Stimulated activated CD4-positive, alpha-beta T cell treated with anti-CD3 and anti-CD28 coated beads, Interleukin-4, amount 100 ng/mL, for 24 hours (primary cell): ENCODE measurements around the gene TCF3.
A peak's percentile ranks its signal among the peaks of the same experiment; 100 is the strongest.

ENCODE experiments used
- DNase-seq: peaks from one replicate; pipeline ENCODE4 v3.0.0-alpha.2; 2020

TCF3 gene

DNA sequence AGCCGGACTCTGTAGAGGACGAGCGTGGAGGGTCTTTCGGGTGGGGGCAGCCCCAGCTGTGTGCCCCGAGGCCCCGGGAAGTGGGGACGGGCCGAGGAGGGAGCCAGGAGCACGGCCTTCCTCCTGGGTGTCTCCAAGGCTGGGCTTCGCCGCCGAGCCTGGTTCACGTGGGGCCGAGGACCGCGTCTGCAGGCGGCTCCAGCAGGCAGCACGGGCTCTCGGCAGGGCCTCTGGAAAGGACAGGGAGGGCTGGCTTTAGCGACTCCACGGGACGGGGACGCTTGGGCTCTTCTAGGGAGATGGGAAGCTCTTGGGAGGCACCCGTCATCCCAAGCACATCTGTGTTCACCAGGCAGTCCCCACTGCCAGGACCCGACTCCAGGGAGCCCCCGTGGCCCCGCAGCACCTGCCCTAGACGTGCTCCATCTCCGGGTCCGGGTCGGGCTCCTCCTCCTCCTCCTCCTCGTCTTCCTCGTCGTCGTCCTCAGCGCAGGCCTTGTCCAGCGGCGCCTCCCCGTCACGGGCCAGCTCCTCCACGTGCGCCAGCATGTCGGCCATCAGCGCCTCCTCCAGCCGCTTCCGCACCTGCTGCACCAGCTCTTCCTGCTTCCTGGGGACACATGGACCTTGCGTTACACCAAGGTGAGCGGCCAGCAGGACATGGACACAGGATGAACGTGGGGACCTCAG is 74.3 kb downstream of the TCF3 start:
- no peak for DNase-seq

DNA sequence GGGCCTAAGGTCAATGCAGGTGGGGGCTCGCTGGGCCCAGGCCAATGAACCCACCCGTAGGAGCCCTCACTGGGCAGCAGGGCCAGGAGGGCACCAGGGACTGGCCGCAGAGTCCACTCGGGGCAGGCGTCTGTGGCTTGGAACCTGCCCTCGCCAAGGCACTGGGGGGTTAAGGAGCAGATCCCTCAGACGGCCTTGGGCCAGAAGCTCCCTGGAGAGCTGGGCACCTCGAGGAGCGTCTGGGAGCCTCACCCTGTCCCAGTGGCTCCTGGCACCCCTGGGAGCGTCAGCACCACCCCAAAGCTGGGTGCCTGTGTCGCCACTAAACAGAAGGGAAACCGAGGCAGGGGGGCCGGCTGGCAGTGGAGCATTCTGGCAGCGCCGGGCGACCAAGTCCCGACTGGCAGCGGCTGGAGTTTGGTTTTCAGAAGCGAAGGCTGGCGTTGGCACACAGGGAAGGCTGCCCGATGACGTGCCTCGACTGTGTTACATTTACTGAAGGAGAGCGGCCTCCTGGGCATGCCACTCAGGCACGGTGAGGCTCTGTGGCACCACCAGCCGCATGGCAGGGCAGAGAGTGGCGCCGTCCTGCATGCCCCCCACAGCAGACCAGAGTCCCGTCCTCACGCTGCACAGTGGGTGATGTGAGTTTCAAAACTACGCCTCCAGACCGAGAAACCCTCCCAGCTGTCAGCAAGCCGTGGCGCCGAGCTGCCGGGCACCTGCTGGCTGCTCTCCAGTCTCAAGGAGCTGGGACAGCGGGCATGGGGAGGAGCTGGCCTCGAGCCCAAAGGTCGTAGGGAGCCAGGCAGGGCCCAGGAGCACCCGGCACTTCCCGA is 75.1 kb downstream of the TCF3 start:
- no peak for DNase-seq

DNA sequence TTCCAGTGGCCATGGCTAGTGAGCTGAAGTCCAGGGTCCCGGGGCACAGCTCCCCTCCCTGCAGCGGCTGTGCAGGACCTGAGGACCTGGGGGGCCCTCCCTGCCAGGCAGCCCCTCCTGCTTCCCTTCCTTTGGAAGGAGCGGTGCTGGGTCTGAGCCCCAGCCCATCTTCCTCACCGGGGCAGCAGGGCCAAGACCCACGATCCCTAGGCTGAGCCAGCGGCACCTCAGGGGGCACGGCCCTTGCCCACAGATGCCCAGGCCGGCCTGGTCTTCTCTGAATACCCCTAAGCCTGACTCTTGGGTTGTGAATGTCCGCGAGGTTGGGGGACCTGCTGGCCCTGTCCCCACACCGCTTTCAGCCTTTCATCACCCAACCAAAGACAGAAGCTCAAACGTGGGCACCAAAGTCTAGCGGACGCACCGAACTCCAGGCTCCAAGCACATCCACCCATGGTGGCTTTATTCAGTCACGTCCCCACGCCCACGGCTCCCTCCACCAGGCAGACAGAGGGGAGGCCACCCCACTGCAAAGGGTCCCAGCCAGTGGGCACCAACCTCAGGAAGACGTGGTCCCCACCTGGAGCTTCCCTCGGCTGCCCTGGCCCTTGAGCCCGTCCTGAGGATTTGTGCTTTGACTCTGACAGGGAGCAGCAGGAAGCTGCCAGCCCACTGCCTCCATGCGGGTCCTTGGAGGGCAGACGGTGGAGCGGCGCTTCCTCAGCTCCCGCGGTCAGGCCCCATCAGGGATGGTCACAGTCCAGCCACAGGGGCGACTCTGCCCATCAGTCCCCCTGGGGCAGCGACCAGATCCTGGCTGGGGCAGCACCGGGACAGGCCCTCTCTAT is 75.9 kb downstream of the TCF3 start:
- DNase-seq: no peak

DNA sequence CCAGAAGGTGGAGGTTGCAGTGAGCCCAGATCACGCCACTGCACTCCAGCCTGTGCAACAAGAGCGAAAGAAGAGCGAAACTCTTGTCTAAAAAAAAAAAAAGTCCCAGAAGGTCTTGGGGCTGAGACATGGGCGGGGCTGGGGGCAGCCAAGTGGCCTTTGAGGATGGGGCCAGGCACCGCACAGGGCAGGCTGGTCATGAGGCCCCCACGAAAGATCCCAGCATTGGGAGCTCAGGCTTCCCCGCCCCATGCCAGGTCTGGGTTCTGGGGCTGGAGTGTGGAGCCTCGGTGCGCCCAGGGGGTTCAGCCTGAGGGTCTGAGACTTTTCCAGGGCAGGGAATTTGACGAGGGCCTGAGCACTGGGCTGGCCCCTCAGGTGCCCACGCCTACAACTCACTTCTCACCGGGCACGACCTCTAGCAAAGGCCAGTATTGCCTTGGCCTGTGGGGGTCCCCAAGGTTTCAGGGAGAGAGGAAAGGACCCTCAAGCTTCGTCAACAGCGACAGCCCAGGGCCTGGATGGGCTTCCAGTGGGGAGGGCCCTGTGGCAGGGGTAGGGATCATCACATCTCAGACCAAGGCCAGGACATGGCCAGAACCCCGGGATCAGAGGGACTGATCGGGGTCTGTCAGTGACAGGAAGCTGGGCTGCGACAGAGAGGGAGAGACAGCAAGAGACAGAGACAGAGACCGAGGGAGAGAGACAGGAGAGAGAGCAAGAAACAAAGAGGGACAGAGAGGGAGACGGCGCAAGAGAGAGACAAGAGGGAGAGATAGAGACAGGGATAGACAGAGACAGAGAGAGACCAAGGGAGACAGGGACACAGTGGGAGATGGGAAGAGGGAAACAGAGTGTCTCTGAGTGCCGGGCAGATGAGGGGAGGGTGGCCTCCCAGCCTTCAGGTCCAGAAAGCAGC is 76.8 kb downstream of the TCF3 start:
- no peak for DNase-seq

DNA sequence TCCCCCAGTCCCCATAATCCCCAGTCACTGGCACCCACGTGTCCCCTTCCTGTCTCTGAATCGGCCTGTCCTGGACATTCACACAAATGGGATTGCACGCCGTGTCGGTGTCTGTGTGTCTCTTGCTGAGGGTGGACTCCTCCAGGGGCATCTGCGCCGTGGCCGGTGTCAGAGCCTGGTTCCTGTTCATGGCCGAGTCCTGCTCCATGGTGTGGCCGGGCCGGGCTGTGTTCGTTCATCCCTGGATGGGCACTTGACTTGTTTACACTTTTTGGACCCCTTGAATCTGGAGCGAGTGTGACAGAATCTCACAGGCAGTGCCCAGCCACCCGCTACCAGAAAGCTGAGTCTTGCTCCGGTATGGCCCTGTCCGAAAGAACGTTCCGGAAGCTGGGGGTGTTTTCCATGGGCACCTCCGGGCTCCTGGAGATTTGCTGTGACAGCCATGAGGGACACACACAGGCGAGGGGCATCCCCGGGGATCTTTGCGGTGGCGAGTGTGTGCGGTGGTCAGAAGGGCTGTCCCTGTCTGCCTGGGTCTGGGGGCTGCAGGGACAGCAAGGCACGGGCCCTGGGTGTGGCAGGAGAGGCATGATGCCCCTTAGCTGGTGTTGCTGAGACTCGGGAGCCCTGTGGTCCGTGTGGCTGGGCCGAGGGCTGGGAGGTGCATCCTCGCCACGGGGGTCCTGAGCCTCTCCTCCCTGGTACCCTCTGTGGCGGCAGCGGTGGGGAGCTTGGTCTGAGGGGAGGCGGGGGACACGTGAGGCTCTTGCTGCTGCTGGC is 77.9 kb downstream of the TCF3 start:
- DNase-seq: no peak

DNA sequence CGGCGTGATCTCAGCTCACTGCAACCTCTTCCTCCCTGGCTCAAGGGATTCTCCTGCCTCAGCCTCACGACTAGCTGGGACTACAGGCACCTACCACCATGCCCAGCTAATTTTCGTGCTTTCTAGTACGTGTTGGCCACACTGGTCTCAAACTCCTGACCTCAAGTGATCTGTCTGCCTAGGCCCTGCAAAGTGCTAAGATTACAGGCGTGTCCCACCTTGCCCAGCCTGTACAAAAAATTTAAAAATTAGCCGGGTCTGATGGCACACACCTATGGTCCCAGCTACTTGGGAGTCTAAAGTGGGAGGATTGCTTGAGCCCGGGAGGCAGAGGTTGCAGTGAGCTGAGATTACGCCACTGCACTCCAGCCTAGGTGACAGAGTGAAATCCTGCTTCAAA is 79.6 kb downstream of the TCF3 start:
- DNase-seq: no peak

DNA sequence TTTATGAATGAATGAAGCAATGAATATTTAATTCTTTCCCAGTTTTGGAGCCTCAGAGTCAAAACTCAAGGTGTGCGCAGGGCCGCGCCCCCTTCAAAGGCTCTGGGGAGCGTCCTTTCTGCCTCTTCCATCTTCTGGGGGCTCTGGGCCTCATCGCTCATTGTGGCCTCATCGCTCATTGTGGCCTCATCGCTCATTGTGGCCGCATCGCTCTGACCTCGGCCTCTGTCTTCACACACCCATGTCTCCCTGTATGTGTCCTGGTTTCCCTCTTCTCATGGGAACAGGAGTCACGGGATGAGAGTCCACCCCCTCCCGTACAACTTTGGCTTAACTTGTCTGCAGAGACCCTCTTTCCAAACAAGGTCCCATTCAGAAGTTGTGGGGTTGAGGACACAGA is 81.1 kb downstream of the TCF3 start:
- DNase-seq: no peak

DNA sequence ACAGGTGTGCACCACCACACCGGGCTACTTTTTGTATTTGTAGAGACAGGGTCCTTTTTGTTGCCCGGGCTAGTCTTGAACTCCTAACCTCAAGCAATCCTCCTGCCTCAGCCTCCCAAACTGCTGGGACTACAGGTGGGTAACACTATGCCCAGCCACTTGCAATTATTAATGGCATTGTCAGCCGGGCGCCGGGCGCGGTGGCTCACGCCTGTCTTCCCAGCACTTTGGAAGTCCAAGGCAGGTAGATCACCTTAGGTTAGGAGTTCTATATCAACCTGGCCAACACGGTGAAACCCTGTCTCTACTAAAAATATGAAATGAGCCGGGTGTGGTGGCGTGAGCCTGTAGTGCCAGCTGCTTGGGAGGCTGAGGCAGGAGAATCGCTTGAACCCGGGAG is 81.6 kb downstream of the TCF3 start:
- no peak for DNase-seq

DNA sequence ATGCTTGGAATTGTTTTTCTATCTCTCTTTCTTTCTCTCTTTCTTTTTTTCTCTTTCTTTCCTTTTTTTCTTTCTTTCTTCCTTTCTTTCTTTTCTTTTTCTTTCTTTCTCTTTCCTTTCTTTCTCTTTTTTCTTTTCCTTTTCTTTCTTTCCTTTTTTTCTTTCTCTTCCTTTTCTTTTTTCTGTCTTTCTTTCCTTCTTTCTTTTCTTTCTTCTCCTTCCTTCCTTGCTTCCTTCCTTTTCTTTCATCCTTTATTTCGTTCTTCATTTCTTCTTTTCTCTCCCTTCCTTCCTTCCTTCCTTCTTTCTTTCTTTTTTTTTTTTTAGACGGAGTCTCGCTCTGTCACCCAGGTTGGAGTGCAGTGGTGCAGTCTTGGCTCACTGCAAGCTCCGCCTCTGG is 82.4 kb downstream of the TCF3 start:
- DNase-seq: no peak

DNA sequence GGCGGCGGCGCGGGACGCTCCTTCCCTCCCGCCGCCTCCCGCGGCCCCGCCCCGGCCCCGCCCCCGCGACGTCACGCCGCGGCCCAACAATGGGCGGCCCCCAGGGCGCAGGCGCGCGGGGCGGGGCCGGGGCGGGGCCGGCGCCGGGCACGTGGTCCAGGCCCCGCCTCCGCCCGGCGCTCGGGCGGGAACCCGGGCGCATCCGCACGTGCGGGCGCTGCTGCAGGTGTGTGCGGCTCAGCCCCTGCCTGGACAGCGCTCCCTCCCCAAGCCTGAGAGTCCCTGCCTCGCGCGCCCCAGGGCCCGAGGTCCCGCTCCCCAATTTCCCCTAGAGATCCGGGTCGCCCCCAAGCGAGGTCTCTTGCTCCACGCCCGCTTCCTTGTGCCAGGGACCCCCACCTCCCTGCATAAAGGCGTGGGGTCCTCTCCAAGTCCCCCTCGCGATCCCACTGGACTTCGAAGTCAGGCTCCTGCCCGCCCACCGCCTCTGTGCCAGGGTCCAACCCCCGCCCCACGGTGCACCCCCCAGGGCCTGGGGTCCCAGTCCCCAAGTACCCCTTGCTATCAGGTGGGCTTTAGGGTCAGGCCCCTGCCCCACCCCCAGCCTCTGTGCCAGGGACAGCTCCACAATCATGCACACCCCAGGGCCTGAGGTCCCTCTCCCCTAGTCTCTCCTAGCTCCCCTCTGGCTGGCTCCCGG is 83.9 kb downstream of the TCF3 start, which contains the start of gene MEX3D:
MEX3D (minus strand) TSS at position 6 of the 700 bp plus-strand sequence. CDS start 267 bp downstream, outside the sequence.
- DNase-seq: peak; percentile 77

DNA sequence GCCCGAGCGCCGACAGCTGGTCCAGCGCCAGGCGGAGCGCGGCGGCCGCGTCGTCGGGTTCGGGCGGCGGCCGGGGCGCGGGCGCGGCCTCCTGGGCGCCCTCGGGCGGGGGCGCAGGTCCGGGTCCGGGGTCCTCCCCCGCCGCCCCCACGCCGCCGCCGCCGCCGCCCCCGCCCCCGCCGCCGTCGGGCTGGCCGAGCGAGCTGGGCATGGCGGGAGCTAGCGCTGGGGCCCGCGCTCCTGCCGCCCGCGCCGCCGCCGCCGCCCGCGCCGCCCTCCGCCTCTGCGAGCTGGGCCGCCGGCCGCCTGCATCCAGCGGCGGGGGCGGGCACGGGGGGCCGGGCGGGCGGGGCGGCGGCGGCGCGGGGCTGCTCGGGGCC is 84.6 kb downstream of the TCF3 start:
- no peak for DNase-seq

DNA sequence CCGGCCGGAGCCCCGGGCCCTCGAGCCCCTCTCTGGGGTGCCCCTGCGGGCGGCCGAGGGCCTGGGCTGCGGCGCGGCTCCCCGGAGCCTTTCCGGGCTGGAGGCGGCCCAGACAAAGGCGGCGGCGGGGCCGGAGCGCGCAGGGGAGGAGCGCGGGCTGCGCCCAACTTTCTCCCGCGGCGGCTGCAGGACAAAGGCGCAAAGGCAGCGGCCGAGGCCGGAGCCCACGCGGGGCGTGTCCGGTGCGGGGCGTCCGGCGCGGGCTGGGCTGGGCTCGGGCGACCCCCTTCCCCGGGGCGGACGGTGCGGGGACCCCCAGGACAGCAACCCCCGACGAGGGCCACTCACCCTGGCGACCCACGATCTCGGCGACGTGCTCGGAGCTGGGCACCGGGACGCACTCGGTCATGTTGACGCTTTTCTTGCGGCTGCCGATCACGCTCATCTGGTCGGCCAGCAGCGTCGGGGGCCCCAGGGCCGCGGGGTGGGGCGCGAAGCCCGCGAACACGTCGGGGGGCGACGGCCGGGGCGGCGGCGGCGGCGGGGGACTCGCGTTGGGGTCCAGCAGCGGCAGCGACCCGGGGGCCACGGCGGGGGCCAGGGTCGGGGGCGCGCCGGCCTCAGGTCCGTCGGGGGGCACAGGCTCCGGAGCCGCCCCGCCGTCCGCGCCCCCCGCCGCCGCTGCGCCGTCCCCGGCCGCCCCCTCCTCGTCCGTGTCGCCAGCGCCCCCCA is 85.1 kb downstream of the TCF3 start:
- no peak for DNase-seq

DNA sequence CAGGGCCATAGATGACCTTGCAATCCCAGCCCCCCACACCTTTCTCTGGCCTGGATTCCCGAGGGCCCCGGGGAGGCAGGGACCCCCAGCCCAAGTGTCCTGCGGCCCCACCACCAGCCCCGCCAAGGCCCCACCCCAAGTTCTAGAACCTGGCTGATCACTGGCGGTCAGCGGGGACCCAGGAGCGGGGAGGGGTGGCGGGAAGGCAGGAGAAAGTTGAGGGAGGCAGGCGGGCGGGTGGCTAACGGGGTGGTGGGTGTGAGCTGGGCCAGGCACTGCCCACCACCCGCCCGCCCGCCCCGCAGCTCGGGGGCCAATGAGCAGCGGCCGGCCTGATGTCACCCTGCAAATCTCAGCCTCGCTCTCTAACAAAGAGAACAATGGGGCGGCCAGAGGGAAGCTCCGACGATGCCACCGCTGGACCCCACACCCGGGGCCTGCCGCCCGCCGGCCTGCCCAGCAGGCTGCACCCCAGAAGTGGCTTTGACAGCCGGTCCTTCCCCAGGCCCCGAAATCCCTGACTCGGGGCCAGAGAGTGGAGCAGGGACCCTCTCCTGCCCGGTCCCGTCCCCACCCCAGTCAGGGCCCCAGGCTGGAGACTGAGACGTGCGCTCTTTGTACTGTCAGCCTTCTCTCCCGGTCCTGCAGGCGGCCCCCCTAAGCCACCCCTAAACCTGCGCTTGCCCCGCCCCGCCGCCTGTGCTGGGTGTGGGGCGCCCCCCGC is 85.9 kb downstream of the TCF3 start:
- DNase-seq: no peak

DNA sequence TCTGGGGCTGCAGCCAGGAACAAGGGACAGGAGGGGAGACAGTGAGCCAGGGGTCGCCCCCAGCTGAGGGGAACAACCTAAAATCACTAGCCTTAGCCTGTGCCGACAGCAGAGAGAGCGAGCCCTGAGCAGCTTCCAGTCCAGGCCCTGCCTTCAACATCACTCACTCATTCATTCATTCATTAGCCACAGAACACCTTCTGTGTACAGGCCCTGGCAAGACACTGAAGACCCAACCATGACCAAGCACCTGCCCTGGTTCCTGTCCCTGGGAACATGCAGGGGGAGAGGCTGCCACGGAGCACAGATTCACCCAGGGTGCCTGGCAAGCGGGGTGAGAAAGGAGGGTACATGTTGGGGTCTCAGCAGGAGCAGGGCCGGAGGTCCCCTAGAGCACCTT is 89.2 kb downstream of the TCF3 start:
- no peak for DNase-seq

DNA sequence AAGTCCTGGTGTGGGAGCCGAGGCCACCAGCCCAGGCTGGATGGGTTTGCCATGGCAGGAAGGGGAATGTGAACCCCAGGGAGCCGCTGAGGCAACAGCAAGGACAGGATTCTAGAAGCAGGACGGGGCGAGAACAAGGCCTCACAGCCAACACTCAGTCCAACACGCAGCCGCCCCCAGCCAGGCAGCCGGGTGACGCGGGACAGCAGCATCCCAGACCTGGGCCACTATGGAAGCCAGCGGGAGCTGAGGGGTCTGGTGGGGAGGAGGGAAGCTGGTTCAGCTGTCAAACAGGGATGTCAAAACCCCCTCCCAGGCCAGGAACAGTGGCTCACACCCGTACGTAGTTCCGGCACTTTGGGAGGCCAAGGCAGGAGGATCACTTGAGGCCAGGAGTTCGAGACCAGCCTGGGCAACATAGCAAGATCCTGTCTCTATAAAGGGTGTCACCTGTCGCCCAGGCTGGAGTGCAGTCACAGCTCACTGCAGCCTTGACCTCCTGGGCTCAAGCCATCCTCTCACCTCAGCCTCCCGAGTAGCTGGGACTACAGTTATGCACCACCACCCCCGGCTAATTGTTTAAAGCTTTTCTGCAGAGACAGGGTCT is 91.1 kb downstream of the TCF3 start:
- no peak for DNase-seq

DNA sequence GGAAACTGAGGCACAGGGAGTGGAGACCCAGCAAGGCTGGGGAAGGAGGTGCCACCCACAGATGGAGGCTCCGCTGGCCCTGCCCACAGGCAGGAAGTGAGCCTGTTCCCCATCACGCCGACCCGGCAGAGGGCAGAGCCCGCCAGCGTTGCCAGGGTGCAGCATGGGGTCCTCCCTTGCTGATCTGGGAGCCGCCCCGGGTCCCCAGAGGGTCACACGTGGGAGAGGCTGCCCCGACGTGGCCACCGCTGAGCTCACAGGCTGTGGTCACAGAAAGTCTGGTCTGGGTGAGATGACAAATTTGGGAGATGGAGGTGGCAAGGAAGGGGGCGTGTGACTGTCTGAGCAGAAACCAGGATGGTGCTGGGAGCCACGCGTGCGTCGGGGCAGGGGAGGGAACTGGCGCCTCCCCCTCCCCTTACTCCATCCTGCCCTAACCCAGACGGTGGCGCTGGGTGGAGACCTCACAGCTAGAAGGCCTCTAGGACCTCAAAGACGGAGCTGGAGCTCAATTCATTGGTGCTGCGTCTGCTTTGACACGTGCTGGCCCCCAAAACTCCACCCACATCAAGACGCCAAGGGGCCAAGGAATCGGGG is 92.0 kb downstream of the TCF3 start:
- no peak for DNase-seq
